Effector memory CD4-positive, alpha-beta T cell (primary cell): ENCODE data around the gene PCARE.
A peak's percentile ranks its signal among the peaks of the same experiment; 100 is the strongest.

Source experiments
- DNase-seq, 3 donors: peaks; one replicate each; pipeline ENCODE4 v3.0.0-alpha.2; 2020
- H3K27ac ChIP-seq: 2 replicates; pipeline ENCODE4 v1.7.0; 2013; ENCODE audit warnings: mild to moderate bottlenecking, low read length, moderate library complexity; ENCODE audit not compliant: insufficient read depth, poor library complexity, severe bottlenecking
- H3K27me3 ChIP-seq: replicated peaks from 2 replicates; pipeline ENCODE4 v1.7.0; 2013; ENCODE audit warnings: mild to moderate bottlenecking, low read length; ENCODE audit not compliant: insufficient read depth, control insufficient read depth, poor library complexity, severe bottlenecking
- H3K36me3 ChIP-seq: 2 replicates; pipeline ENCODE4 v1.7.0; 2013; ENCODE audit warnings: mild to moderate bottlenecking, low read length, moderate library complexity; ENCODE audit not compliant: control insufficient read depth, insufficient read depth
- H3K4me1 ChIP-seq: 2 replicates; pipeline ENCODE4 v1.7.0; 2013; ENCODE audit warnings: low read length, mild to moderate bottlenecking; ENCODE audit not compliant: control insufficient read depth, insufficient read depth, poor library complexity, severe bottlenecking
- H3K4me3 ChIP-seq: 2 replicates; pipeline ENCODE4 v1.7.0; 2013; ENCODE audit warnings: low read length, low read depth, mild to moderate bottlenecking; ENCODE audit not compliant: insufficient read depth, poor library complexity, severe bottlenecking
- H3K9me3 ChIP-seq: 2 replicates; pipeline ENCODE4 v1.7.0; 2013; ENCODE audit warnings: mild to moderate bottlenecking, low read length, moderate library complexity; ENCODE audit not compliant: control insufficient read depth

The PCARE gene

GRCh38 chr2:29024882-29025430 lies 49.4 kb downstream of the PCARE start:
- no peaks in the 10 kb centered on the region for H3K36me3 ChIP-seq
- no peaks in the 10 kb centered on the region for H3K4me1 ChIP-seq
- no peaks in the 10 kb centered on the region for H3K9me3 ChIP-seq
- no peaks in the 10 kb centered on the region for H3K27me3 ChIP-seq
- H3K27ac ChIP-seq: no peak overlapping the region
- no peak overlapping the region for H3K4me3 ChIP-seq
- DNase-seq: no peak

DNA sequence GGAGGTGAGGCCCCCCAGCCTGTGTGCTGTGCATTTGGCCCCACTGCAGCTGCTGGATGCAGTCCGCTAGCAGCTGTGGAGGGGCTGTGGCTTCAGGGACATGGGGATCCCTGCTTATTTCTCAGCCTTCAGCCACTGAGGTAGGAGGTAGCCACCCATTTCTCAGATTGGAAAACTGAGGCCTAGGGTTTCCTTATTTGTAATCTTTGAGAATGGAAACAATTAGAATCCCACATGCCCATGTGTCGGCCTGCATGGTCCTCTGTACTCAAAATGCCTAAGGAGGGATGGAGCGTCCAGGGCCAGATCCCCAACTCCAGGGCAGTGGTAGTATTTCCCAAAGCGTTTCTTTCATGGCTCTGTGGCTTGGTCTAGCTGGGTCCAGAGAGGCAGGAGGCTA lies 51.1 kb downstream of the PCARE start:
- Histone ChIP-seq H3K27ac (no peak overlapping the region), H3K4me3 (no peak overlapping the region), H3K27me3 (no peaks in the 10 kb centered on the region), H3K4me1 (no peaks in the 10 kb centered on the region), H3K9me3 (no peaks in the 10 kb centered on the region), H3K36me3 (no peaks in the 10 kb centered on the region)
- no peak for DNase-seq

GRCh38 chr2:29022679-29023078 lies 51.6 kb downstream of the PCARE start:
- H3K9me3 ChIP-seq: no peaks in the 10 kb centered on the region
- no peaks in the 10 kb centered on the region for H3K27me3 ChIP-seq
- no peak for DNase-seq

DNA sequence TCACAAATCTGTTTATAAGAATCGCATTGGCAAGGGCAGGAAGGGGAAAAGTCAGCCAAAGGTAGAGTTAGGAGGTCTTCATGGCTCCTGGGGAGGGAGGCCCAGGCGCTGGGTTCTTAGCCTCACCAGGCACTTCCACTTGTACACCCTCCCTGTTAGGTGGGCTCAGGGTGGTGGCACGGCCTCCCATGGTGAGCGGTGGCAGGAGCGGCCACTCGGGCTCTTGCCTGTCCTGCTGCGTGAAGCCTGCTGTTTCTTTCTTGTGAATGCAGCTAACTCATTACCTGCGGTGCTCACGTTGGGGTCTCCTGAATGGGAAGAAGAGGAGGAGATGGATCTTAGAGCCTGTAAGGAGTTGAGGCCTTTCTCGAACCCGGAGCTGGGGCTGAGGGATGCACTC lies 52.4 kb downstream of the PCARE start:
- Histone ChIP-seq H3K36me3 (no peaks in the 10 kb centered on the region), H3K27ac (no peak overlapping the region), H3K27me3 (no peaks in the 10 kb centered on the region), H3K4me3 (no peak overlapping the region), H3K9me3 (no peaks in the 10 kb centered on the region), H3K4me1 (peaks cover 3% of the 10 kb centered on the region)
- no peak for DNase-seq

More at GRCh38 chr2:29022679-29023078, 51.6 kb downstream of the PCARE start:
- Histone ChIP-seq H3K4me1 (no peaks in the 10 kb centered on the region), H3K4me3 (no peak overlapping the region), H3K36me3 (no peaks in the 10 kb centered on the region), H3K27ac (no peak overlapping the region)

DNA sequence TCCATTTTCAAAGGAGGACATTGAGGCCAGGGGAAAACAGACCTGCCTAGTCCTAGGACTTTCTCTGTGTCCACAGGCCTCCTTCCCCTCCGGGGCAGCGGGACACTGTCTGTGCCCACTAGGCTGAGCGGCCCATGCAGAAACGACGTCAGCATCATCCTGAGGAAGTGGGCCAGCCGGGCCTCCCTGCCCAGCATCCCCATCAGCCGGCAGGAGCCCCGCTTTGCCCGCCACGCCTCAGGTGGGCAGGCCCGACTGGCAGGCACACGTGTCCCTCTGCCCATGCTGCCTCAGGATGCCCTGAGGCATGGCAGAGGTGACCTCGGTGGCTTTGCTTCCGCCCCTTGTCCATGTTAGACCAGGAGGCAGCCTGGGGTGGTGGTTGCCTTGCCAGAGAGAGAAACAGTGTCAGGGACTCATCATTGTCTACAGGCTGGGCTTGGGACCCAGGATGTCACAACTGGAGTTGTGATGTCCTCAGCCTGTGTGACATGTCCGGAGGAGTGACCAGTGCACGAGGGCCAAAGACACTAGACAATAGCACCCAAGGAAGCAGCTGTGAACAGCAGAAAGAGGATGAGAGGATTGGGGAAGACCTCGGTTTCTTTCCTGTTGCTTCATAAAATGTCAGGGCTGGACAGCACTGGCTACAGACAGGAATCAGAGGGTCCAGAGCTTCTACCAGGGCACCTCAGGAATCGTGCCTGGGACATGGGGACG lies 56.4 kb downstream of the PCARE start:
- H3K9me3 ChIP-seq: no peaks in the 10 kb centered on the region
- no peak overlapping the region for H3K4me3 ChIP-seq
- peaks cover 43% of the 10 kb centered on the region for H3K4me1 ChIP-seq
- H3K36me3 ChIP-seq: no peaks in the 10 kb centered on the region
- no peaks in the 10 kb centered on the region for H3K27me3 ChIP-seq
- no peak for DNase-seq
- H3K27ac ChIP-seq: peak overlapping the region; percentile 83

GRCh38 chr2:29016504-29016903 lies 57.8 kb downstream of the PCARE start:
- Histone ChIP-seq H3K9me3 (no peaks in the 10 kb centered on the region), H3K27me3 (no peaks in the 10 kb centered on the region), H3K27ac (peak overlapping the region; percentile 83), H3K36me3 (no peaks in the 10 kb centered on the region), H3K4me3 (no peak overlapping the region), H3K4me1 (peaks cover 56% of the 10 kb centered on the region)
- DNase-seq: no peak

GRCh38 chr2:29015701-29016470 lies 58.4 kb downstream of the PCARE start:
- Histone ChIP-seq H3K4me1 (peaks cover 63% of the 10 kb centered on the region), H3K27me3 (no peaks in the 10 kb centered on the region), H3K27ac (peak overlapping the region; percentile 83), H3K36me3 (no peaks in the 10 kb centered on the region), H3K9me3 (no peaks in the 10 kb centered on the region), H3K4me3 (no peak overlapping the region)
- no peak for DNase-seq

DNA sequence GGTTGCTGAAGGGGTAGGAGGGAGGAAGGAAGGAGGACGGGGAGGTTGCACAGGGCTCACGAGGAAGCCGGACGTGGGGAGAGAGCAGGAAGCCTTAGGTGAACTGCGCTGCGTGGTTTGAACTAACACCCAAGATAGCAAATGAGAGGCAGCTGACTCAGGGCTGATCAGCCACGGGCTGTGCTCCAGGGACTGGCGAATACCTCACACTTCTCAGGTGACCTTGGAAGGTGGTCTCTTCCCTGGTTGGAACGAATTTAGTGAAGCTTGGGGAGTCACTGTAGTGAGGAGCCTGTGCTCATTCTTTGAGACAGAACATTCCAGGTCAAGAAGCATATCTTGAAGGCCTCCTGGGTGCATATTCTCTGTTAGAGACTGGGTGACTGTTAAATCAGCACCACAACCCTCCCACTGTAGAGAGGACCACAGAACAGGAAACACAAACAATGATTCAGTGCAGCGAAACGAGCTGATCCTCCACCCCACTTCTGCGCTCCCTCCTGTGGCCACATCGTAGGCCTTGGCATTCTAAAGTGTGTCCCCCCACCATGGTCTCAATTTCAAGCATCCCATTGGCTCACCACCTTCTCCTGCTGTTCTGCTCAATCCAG lies 59.4 kb downstream of the PCARE start:
- Histone ChIP-seq H3K4me3 (no peak overlapping the region), H3K4me1 (peaks cover 72% of the 10 kb centered on the region), H3K9me3 (no peaks in the 10 kb centered on the region), H3K27ac (peak overlapping the region; percentile 83), H3K36me3 (no peaks in the 10 kb centered on the region), H3K27me3 (no peaks in the 10 kb centered on the region)
- DNase-seq: peak; percentile 47 to 68 (median 60)

GRCh38 chr2:29014331-29014730 lies 60.0 kb downstream of the PCARE start:
- Histone ChIP-seq H3K4me3 (no peak overlapping the region), H3K27me3 (no peaks in the 10 kb centered on the region), H3K36me3 (no peaks in the 10 kb centered on the region), H3K27ac (peak overlapping the region; percentile 83), H3K4me1 (peaks cover 78% of the 10 kb centered on the region), H3K9me3 (no peaks in the 10 kb centered on the region)
- no peak for DNase-seq
